GM19035 (cell line): Measurements from ENCODE around the gene PARD3.
A peak's percentile ranks its signal among the peaks of the same experiment; 100 is the strongest.

Experiments
- ATAC-seq: cut with Tn5 transposase; IDR thresholded peaks from one replicate; pipeline ENCODE4 v1.9.1; 2021; ENCODE audit not compliant: unreplicated experiment

Gene PARD3

GRCh38 chr10:34333513-34333912 is 481.6 kb downstream of the PARD3 start:
- ATAC-seq: no peak

DNA sequence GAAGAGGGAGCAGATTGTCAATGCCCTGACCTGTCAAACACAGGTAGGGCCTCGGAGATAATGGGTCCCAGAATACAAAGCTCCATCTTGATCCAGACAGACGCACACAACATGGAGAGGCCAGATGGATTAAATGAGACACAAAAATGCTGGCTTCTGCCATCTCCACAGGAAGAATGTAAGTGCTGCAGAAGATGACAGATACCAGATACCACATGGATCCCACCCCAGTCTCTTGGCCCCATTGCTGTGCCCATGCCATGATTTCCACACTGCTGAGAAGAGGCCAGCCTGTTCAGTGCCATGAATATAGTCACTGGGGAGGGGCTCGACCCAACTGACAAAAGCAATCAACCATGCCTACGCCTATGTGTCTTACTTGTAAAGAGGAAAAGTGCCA is 487.9 kb downstream of the PARD3 start:
- ATAC-seq: no peak

GRCh38 chr10:34323192-34323591 is 491.9 kb downstream of the PARD3 start:
- ATAC-seq: no peak

DNA sequence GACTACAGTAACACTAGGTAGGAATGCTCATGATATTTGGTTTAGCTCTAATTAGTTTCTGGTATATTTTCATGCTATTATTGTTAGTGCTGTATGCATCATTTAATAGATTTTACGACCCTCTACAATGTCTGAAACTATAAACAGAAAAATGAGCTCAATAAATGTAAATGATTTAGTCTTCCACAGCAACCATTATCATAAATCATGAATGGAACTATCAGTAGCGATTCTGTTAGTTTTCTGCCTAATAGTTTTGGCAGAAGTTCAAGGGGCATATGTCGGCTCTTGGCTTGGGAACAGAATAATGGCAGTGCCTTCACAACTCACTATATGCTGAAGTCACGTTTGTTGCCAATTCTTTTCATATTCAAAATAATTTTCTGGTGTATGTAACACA is 494.8 kb downstream of the PARD3 start:
- no peak for ATAC-seq

DNA sequence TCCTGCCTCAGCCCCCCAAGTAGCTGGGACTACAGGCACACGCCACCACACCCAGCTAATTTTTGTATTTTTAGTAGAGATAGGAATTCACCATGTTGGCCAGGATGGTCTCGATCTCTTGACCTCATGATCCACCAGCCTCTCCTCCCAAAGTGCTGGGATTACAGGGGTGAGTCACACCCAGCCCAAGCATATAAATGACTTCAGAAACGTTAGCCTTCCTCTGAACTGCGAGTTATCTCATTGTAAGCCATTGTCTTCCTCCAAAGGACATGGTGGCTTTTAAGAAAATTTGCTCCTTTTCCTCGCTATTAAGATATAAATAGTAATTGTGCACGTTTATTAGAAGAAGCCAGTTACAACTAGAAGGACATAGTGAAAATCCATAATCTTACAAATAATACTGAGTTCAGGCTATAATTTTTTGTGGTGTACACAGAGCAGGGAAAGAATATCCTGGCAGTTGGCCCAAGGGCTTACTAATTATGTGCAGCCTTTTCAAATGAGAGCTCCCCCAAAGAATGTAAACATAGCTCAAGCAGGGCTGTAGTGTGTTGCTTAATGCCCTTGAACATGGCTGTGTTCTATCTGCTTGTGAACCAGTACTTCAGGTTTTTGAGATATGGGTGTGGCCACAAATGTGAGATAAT is 495.8 kb downstream of the PARD3 start:
- ATAC-seq: no peak

- ATAC-seq: no peak
Measured at GRCh38 chr10:34316154-34316553, 498.9 kb downstream of the PARD3 start.

DNA sequence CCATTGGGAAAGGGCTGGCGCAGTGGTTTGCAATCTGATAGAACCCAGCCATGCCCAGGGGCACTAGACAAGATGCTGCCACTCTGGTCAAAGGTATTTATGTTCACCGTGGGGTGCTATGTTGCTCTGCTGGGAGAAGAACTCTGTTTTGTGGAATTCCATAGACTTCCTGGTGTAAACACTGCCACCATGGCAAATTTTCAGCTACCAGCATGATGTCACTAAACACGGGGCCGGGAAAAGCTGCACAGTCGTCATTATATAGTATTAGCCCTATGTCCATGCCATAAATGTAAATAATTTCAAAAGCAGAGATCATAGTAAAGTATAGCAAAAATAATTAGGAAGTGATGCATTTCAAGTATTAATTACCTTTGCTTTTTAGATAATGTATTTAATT is 500.6 kb downstream of the PARD3 start:
- no peak for ATAC-seq

- no peak for ATAC-seq
Measured at GRCh38 chr10:34313888-34314287, 501.2 kb downstream of the PARD3 start.

DNA sequence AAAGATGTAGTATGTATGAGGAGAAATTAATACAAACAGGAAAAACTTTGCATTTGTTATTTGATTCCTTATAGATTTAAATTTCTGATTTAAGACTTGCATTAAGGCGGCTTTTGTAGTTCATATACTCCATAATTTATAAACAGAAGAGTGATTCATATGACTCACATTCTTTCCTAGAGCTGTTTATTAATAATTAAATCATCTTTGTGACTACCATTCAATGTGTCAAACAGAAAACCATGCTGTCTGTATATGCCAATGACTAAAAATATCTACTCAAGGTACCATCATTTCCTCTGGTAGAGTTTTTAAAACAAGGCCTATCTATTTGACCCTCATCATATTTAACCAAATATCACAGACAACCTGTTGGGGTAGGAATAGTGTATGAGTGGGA is 501.7 kb downstream of the PARD3 start:
- ATAC-seq: no peak

DNA sequence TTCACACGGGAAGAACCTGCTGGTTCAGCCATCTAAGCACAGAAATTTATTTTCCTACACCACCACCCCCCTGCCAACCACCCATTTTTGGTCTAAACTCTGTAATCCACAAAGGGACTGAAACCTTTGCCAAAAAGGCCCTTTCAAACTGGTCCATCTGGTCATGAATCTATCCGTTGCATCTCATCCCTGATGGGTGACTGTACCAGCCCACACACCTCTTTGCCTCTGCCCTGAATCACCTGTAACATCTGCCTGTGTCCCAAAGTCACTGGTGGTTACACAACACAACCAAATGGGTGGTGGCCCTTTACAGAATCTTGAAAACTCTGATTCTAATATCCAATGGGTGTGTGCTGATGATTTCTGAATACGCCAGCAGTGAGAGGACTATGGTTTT is 503.4 kb downstream of the PARD3 start:
- no peak for ATAC-seq

DNA sequence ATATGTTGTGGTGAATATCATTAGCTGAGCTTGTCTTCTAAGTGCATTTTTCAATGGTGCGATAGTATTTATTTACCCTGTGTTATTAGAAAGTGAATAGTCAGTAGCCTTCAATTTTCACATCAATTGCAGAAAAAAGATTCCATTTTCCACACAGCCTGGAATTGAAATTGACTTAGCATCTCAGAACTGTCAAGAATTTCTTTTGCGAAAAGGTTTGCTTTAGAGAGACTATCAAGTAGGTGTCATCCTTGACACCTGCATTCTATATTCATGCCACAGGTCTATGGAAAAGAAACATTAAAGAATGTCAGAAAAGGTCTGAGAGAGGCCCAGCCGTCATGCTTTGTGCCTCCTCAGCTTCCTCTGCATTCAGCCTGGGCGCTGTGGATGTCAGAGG is 504.9 kb downstream of the PARD3 start:
- no peak for ATAC-seq

DNA sequence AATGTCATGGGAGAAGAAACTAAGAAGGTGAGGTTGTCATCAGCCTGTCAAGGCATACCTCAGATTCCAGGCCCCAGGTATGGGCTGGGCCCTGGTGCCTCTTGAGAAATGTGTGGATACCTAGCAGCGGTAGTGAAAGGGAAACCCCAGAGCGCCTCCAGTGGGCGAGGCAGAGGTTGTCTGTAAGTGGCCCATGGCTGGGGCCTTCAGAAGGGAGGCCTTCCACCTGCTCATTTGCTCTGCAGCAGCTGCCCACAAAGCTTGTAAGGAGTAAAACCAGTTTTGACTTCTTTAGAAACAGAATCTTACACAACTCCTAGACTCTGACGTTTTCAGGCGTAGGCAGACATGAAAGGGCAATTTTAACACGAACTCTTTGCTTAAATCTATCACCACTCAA is 509.9 kb downstream of the PARD3 start:
- ATAC-seq: peak; percentile 75

GRCh38 chr10:34303022-34303421 is 512.1 kb downstream of the PARD3 start:
- no peak for ATAC-seq

GRCh38 chr10:34299105-34299611 is 515.9 kb downstream of the PARD3 start:
- no peak for ATAC-seq

- no peak for ATAC-seq
Measured at GRCh38 chr10:34298346-34298818, 516.7 kb downstream of the PARD3 start.

DNA sequence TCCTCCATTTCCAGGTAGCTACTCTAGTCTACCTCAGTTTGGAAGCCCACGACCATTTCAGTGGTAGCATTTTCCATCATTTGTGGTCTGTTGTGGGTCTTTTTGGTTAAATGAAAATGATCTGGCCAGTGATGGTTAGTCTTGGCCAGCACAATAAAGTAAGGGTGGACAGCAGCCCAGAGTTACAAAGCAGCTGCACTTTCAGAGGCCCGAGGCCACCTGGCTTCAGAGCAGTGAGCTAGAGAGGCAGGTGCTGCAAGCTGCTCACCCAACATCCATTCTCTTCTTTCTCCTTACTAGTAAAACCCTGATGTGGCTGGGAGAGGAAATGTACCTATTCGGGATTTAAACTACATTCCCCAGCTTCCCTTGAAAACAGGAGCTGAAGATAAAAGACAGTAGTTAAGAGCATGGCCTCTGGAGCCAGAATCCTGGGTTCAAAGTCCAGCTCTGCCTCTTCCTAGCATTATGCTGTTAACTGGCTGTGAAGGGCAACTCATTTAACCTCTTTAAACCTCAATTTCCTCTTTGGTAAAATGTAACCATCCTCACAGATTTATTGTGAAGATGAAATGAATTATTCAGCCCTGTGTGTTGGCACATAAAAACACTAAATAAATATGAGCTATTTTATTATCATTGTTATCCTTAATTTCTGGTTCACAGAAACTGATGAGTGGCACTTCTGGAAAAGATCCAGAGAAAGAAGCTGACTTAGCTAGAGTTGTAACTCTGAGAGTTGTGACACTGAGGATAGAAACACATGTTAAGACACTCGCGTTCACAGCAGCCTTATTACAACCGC is 517.4 kb downstream of the PARD3 start:
- ATAC-seq: no peak

DNA sequence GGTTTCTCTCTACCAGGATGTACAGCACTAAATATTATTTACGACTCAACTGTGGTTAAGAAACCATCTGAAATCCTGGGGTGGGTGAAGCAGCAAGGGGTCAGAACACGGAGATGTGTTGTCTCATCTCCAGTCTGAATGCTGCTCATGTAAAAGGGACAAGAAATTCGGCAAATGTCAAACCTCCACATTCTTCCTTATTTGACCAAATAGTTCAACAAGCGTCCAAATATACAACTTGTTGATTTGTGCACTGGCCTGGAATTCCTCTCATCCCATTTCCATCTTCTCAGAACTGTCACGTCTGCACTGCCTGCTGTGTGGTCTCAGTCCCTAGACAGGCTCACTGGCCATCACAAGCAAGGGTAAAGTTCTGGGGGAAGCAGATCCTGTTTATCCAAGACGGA is 520.0 kb downstream of the PARD3 start:
- ATAC-seq: no peak

DNA sequence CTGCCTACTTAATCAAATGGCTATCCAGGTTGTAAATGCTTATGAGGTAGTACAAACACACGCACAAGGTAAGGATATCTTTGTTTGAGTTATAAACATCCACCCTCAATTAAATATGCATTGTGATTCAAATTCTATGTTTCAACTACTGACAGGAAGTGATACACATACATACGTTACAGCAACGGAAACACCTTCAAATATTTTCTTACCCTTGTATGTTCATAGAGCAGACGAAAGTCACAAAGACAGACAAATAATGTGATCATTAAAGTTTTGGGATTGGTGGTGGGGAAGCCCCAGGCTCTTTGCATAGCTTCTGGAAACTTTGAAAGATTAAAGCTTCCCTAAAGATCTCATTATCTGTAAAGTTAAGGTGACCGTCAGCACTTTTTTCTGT is 521.0 kb downstream of the PARD3 start:
- no peak for ATAC-seq

- ATAC-seq: no peak
Measured at GRCh38 chr10:34292675-34293074, 522.4 kb downstream of the PARD3 start.

GRCh38 chr10:34292194-34292565 is 522.9 kb downstream of the PARD3 start:
- no peak for ATAC-seq

GRCh38 chr10:34291466-34292193 is 523.5 kb downstream of the PARD3 start:
- ATAC-seq: no peak
